Fibroblast of villous mesenchyme (primary cell): Measurements from ENCODE around the gene NMNAT2. TPM values are rescaled to one million over a fixed set of nuclear protein-coding genes. Genes with fewer than 3 reads are reported as not detected.

ENCODE experiments used
- DNase-seq: peaks from one replicate; pipeline ENCODE4 v3.0.0-alpha.2; 2010; ENCODE audit warnings: low read depth
- H3K4me3 ChIP-seq: 2 replicates; pipeline ENCODE4 v1.5.1; 2011; ENCODE audit warnings: low read depth, mild to moderate bottlenecking, low read length
- total RNA-seq: library from RNA; depleted of rRNA; stranded (reverse); fragments of >200 nt; gene quantifications from 2 replicates; pipeline ENCODE4 v1.2.3, GENCODE V29; 2012
- TF ChIP-seq, protein P1 (sequence below): IDR thresholded peaks from 2 replicates; pipeline ENCODE4 v1.5.1; 2012; ENCODE audit warnings: low read depth, mild to moderate bottlenecking, low read length; ENCODE audit not compliant: insufficient read depth

Gene NMNAT2
- total RNA-seq, 1 donor = 3.9 TPM

DNA sequence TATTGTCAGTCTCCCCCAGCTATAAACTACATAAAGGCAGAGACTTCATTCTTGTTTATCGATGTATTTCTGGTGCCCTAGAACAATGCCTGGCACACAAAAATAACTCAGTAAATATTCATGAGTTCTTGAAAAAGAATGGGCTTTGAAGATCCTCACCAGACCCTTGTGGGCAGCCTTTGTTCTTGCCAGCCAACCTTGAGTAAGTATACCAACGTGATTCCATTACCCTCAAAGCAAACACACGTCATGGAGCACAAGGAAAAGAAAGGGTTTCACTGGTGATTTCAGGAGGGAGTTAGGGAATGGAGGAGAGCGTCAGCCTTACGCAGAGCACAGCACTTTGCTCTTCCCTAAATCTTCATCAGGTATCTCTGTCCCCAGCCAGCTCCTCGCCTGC, 29.4 kb downstream of the NMNAT2 start:
- H3K4me3 ChIP-seq = no peak overlapping the region
- no peak for DNase-seq

DNA sequence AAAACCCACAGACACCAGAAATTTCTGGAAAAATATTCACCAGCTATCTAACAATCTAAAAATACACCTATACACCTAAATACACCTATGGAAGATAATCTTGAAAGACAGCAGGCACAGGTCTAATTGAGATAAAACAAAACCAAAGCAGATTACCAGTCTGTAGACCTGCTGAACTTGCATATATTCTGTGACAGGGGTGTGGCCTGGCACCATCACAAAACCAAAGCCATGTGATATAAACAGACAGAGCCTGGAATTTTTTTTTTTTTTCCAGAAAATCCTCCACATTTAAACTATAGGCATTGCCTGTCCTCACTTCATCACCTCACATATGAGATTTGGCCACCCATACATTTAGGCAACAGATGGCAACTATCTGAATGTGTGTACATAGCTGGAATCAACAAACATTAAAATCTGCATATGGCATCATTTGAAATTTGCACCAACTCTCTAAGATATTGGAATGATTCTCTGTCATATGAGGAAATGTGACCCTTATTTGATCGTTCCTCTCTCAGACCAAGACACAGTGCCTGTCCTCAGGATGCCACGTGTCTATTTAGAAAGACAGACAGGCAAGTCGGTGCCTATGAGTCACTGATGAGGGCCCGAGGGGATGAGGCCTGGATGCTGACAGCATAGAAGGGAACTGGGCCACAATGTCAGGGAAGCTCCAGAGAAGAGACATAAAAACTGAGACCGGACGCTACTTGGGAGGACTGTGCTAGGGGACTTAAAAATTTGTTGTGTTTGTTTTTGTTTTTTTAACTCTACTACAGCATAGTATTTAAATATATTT, 32.6 kb downstream of the NMNAT2 start:
- TF ChIP-seq, protein P1, sequence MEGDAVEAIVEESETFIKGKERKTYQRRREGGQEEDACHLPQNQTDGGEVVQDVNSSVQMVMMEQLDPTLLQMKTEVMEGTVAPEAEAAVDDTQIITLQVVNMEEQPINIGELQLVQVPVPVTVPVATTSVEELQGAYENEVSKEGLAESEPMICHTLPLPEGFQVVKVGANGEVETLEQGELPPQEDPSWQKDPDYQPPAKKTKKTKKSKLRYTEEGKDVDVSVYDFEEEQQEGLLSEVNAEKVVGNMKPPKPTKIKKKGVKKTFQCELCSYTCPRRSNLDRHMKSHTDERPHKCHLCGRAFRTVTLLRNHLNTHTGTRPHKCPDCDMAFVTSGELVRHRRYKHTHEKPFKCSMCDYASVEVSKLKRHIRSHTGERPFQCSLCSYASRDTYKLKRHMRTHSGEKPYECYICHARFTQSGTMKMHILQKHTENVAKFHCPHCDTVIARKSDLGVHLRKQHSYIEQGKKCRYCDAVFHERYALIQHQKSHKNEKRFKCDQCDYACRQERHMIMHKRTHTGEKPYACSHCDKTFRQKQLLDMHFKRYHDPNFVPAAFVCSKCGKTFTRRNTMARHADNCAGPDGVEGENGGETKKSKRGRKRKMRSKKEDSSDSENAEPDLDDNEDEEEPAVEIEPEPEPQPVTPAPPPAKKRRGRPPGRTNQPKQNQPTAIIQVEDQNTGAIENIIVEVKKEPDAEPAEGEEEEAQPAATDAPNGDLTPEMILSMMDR = no peak
- no peak overlapping the region for H3K4me3 ChIP-seq
- no peak for DNase-seq

More for the DNA sequence above, 29.4 kb downstream of the NMNAT2 start:
- TF ChIP-seq, protein P1 = no peak

- H3K4me3 ChIP-seq = no peak overlapping the region
- peak; percentile 1 for DNase-seq
- TF ChIP-seq, protein P1 = no peak
These were observed 38.2 kb downstream of the NMNAT2 start for GRCh38 chr1:183379951-183380350.

GRCh38 chr1:183375381-183375780, 42.8 kb downstream of the NMNAT2 start:
- TF ChIP-seq, protein P1 = no peak
- DNase-seq = no peak

DNA sequence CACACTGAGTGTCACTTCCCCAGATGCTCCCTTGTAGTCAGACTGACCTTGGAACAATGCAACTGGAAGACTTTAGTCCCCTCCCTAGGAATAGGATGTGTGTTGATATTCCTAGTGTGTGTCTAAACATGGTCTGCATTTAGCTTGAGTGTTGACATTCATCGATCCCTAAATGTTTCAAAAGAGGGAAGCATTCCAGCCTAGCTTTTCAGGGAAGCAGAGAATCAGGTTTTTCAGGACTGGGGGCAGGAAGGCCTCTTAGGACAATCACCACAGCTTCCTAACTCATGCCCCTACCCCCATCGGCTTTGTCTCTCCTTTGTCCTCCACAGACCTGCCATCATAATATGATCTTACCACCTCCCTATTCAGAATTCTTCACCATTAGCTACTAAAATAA, 43.4 kb downstream of the NMNAT2 start:
- no peak overlapping the region for H3K4me3 ChIP-seq
- no peak for DNase-seq
- TF ChIP-seq, protein P1 = no peak

More at GRCh38 chr1:183375381-183375780, 42.8 kb downstream of the NMNAT2 start:
- H3K4me3 ChIP-seq = no peak overlapping the region

GRCh38 chr1:183372586-183373230, 45.5 kb downstream of the NMNAT2 start:
- TF ChIP-seq, protein P1 = no peak
- no peak overlapping the region for H3K4me3 ChIP-seq
- no peak for DNase-seq
